ENCODE measurements around the gene TBC1D4. TPM values are rescaled to one million over a fixed set of nuclear protein-coding genes. Genes with fewer than 3 reads are reported as not detected.
A peak's percentile ranks its signal among the peaks of the same experiment; 100 is the strongest.

Gene TBC1D4
- total RNA-seq, 1 donor from 2014 or later, result 19.8 TPM

GRCh38 chr13:75454497-75454896, 27.5 kb downstream of the TBC1D4 start:
- H3K27me3 ChIP-seq (ENCODE audit: control insufficient read depth in 3 of 3, insufficient read depth in 3 of 3, low read length in 3 of 3), result no peaks in the 10 kb centered on the region
- H3K27ac ChIP-seq (ENCODE audit: low read depth, low read length), result no peak overlapping the region
- H3K9ac ChIP-seq (ENCODE audit: low read depth in 1 of 3, low read length in 3 of 3), result no peak overlapping the region
- H3K4me1 ChIP-seq (ENCODE audit: control insufficient read depth in 3 of 3, insufficient read depth in 3 of 3, low read length in 3 of 3), result peaks cover 22 to 36% (median 32%) of the 10 kb centered on the region in 3 donors
- H3K36me3 ChIP-seq (ENCODE audit: control insufficient read depth in 3 of 3, insufficient read depth in 3 of 3, low read length in 3 of 3), result no peaks in the 10 kb centered on the region
- H3K9me3 ChIP-seq (ENCODE audit: control insufficient read depth in 3 of 3, low read length in 3 of 3), result no peaks in the 10 kb centered on the region
- H3K4me3 ChIP-seq (ENCODE audit: low read length in 3 of 3), result no peak overlapping the region

GRCh38 chr13:75452564-75452963, 29.4 kb downstream of the TBC1D4 start:
- no peaks in the 10 kb centered on the region for H3K36me3 ChIP-seq (ENCODE audit: control insufficient read depth in 3 of 3, insufficient read depth in 3 of 3, low read length in 3 of 3)
- peak overlapping the region in 2 of 3 donors; percentile 40 to 50 for H3K9ac ChIP-seq (ENCODE audit: low read depth in 1 of 3, low read length in 3 of 3)
- no peaks in the 10 kb centered on the region for H3K27me3 ChIP-seq (ENCODE audit: control insufficient read depth in 3 of 3, insufficient read depth in 3 of 3, low read length in 3 of 3)
- H3K4me3 ChIP-seq (ENCODE audit: low read length in 3 of 3), result no peak overlapping the region
- H3K4me1 ChIP-seq (ENCODE audit: control insufficient read depth in 3 of 3, insufficient read depth in 3 of 3, low read length in 3 of 3), result peaks cover 13 to 20% (median 16%) of the 10 kb centered on the region in 3 donors
- peak overlapping the region; percentile 53 for H3K27ac ChIP-seq (ENCODE audit: low read depth, low read length)
- H3K9me3 ChIP-seq (ENCODE audit: control insufficient read depth in 3 of 3, low read length in 3 of 3), result no peaks in the 10 kb centered on the region

DNA sequence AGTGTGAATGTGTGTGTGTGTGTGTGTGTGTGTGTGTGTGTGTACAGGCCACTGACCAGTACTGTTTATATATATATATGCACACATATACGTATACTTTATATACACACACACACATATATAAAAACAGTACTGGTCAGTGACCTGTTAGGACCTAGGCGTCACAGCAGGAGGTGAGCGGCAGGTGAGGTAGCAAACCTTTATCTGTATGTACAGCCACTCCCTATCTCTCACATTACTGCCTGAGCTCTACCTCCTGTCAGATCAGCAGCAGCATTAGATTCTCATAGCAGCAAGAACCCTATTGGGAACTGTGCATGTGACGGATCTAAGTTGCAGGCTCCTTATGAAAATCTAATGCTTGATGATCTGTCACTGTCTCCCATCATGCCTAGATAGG, 34.5 kb downstream of the TBC1D4 start:
- Histone ChIP-seq H3K27ac (ENCODE audit: low read depth, low read length) (peak overlapping the region; percentile 89), H3K4me1 (ENCODE audit: control insufficient read depth in 3 of 3, insufficient read depth in 3 of 3, low read length in 3 of 3) (peaks cover 19 to 25% (median 19%) of the 10 kb centered on the region in 3 donors), H3K9ac (ENCODE audit: low read depth in 1 of 3, low read length in 3 of 3) (peak overlapping the region in 1 of 3 donors; percentile 14), H3K9me3 (ENCODE audit: control insufficient read depth in 3 of 3, low read length in 3 of 3) (no peaks in the 10 kb centered on the region), H3K27me3 (ENCODE audit: control insufficient read depth in 3 of 3, insufficient read depth in 3 of 3, low read length in 3 of 3) (no peaks in the 10 kb centered on the region), H3K36me3 (ENCODE audit: control insufficient read depth in 3 of 3, insufficient read depth in 3 of 3, low read length in 3 of 3) (no peaks in the 10 kb centered on the region), H3K4me3 (ENCODE audit: low read length in 3 of 3) (no peak overlapping the region)

DNA sequence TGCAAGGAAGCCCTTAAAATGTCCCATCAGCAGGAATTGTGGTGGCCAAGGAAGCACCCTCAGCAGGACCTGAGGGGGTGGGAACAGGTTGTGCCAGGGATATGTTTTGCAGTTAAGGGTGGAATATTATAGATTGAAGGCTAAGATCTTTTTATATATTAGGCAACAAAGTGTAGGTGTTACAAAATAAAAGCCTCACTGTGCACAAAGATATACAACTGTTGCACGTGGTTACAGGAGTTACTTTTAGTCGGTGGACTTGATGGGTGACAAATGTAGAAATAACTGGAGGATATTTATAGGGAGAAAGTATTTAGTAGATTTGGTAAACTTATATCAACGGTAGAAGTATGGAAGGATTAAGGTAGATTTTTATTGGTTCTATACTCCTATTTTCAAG, 35.1 kb downstream of the TBC1D4 start:
- Histone ChIP-seq H3K36me3 (ENCODE audit: control insufficient read depth in 3 of 3, insufficient read depth in 3 of 3, low read length in 3 of 3) (no peaks in the 10 kb centered on the region), H3K4me3 (ENCODE audit: low read length in 3 of 3) (no peak overlapping the region), H3K9ac (ENCODE audit: low read depth in 1 of 3, low read length in 3 of 3) (peak overlapping the region; percentile 41 to 67 (median 63)), H3K27me3 (ENCODE audit: control insufficient read depth in 3 of 3, insufficient read depth in 3 of 3, low read length in 3 of 3) (no peaks in the 10 kb centered on the region), H3K9me3 (ENCODE audit: control insufficient read depth in 3 of 3, low read length in 3 of 3) (no peaks in the 10 kb centered on the region), H3K4me1 (ENCODE audit: control insufficient read depth in 3 of 3, insufficient read depth in 3 of 3, low read length in 3 of 3) (peaks cover 18 to 25% (median 19%) of the 10 kb centered on the region in 3 donors), H3K27ac (ENCODE audit: low read depth, low read length) (peak overlapping the region; percentile 89)

- Histone ChIP-seq H3K4me1 (ENCODE audit: control insufficient read depth in 3 of 3, insufficient read depth in 3 of 3, low read length in 3 of 3) (peaks cover 19 to 25% (median 20%) of the 10 kb centered on the region in 3 donors), H3K36me3 (ENCODE audit: control insufficient read depth in 3 of 3, insufficient read depth in 3 of 3, low read length in 3 of 3) (no peaks in the 10 kb centered on the region), H3K27ac (ENCODE audit: low read depth, low read length) (peak overlapping the region; percentile 89), H3K9ac (ENCODE audit: low read depth in 1 of 3, low read length in 3 of 3) (peak overlapping the region; percentile 41 to 69 (median 63)), H3K4me3 (ENCODE audit: low read length in 3 of 3) (peak overlapping the region; percentile 8 to 61 (median 23)), H3K9me3 (ENCODE audit: control insufficient read depth in 3 of 3, low read length in 3 of 3) (no peaks in the 10 kb centered on the region), H3K27me3 (ENCODE audit: control insufficient read depth in 3 of 3, insufficient read depth in 3 of 3, low read length in 3 of 3) (no peaks in the 10 kb centered on the region)
These were observed 36.1 kb downstream of the TBC1D4 start for GRCh38 chr13:75445717-75446499.

- no peaks in the 10 kb centered on the region for H3K36me3 ChIP-seq (ENCODE audit: control insufficient read depth in 3 of 3, insufficient read depth in 3 of 3, low read length in 3 of 3)
- H3K4me1 ChIP-seq (ENCODE audit: control insufficient read depth in 3 of 3, insufficient read depth in 3 of 3, low read length in 3 of 3), result peaks cover 19 to 28% (median 24%) of the 10 kb centered on the region in 3 donors
- peak overlapping the region in 1 of 3 donors; percentile 62 for H3K9ac ChIP-seq (ENCODE audit: low read depth in 1 of 3, low read length in 3 of 3)
- no peak overlapping the region for H3K4me3 ChIP-seq (ENCODE audit: low read length in 3 of 3)
- no peaks in the 10 kb centered on the region for H3K9me3 ChIP-seq (ENCODE audit: control insufficient read depth in 3 of 3, low read length in 3 of 3)
- no peaks in the 10 kb centered on the region for H3K27me3 ChIP-seq (ENCODE audit: control insufficient read depth in 3 of 3, insufficient read depth in 3 of 3, low read length in 3 of 3)
- H3K27ac ChIP-seq (ENCODE audit: low read depth, low read length), result peak overlapping the region; percentile 67
These were observed 38.0 kb downstream of the TBC1D4 start for GRCh38 chr13:75444016-75444415.

- Histone ChIP-seq H3K9me3 (ENCODE audit: control insufficient read depth in 3 of 3, low read length in 3 of 3) (no peaks in the 10 kb centered on the region), H3K27me3 (ENCODE audit: control insufficient read depth in 3 of 3, insufficient read depth in 3 of 3, low read length in 3 of 3) (no peaks in the 10 kb centered on the region), H3K4me3 (ENCODE audit: low read length in 3 of 3) (peak overlapping the region in 1 of 3 donors; percentile 11), H3K4me1 (ENCODE audit: control insufficient read depth in 3 of 3, insufficient read depth in 3 of 3, low read length in 3 of 3) (peaks cover 22 to 28% (median 25%) of the 10 kb centered on the region in 3 donors), H3K9ac (ENCODE audit: low read depth in 1 of 3, low read length in 3 of 3) (peak overlapping the region; percentile 17 to 62 (median 34)), H3K36me3 (ENCODE audit: control insufficient read depth in 3 of 3, insufficient read depth in 3 of 3, low read length in 3 of 3) (no peaks in the 10 kb centered on the region), H3K27ac (ENCODE audit: low read depth, low read length) (peak overlapping the region; percentile 67)
These were observed 38.5 kb downstream of the TBC1D4 start for GRCh38 chr13:75443356-75443958.

- Histone ChIP-seq H3K9ac (ENCODE audit: low read depth in 1 of 3, low read length in 3 of 3) (peak overlapping the region; percentile 17 to 34 (median 28)), H3K4me1 (ENCODE audit: control insufficient read depth in 3 of 3, insufficient read depth in 3 of 3, low read length in 3 of 3) (peaks cover 25 to 32% (median 28%) of the 10 kb centered on the region in 3 donors), H3K4me3 (ENCODE audit: low read length in 3 of 3) (no peak overlapping the region), H3K27ac (ENCODE audit: low read depth, low read length) (peak overlapping the region; percentile 67), H3K27me3 (ENCODE audit: control insufficient read depth in 3 of 3, insufficient read depth in 3 of 3, low read length in 3 of 3) (no peaks in the 10 kb centered on the region), H3K36me3 (ENCODE audit: control insufficient read depth in 3 of 3, insufficient read depth in 3 of 3, low read length in 3 of 3) (no peaks in the 10 kb centered on the region), H3K9me3 (ENCODE audit: control insufficient read depth in 3 of 3, low read length in 3 of 3) (no peaks in the 10 kb centered on the region)
These were observed 39.2 kb downstream of the TBC1D4 start for GRCh38 chr13:75442736-75443234.

DNA sequence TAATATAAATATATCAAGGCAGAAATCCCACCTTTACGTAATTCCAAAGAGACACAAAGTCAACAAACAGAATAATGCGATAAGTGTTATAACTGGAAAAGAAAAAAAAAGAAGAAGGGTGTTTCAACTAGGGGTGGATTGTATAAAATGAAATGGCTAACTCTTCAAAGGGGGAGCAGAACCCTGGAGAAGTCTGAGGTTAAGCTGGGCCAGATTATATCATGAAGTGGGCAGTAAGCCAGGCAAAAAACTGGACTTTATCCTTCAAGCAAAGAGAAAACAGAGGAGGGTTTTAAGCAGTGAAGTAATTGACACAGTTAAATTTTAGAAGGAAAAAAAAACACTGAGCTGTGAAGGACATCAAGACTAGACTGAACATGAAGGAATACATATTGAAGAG, 41.9 kb downstream of the TBC1D4 start:
- Histone ChIP-seq H3K9me3 (ENCODE audit: control insufficient read depth in 3 of 3, low read length in 3 of 3) (no peaks in the 10 kb centered on the region), H3K27me3 (ENCODE audit: control insufficient read depth in 3 of 3, insufficient read depth in 3 of 3, low read length in 3 of 3) (no peaks in the 10 kb centered on the region), H3K36me3 (ENCODE audit: control insufficient read depth in 3 of 3, insufficient read depth in 3 of 3, low read length in 3 of 3) (no peaks in the 10 kb centered on the region), H3K27ac (ENCODE audit: low read depth, low read length) (no peak overlapping the region), H3K4me1 (ENCODE audit: control insufficient read depth in 3 of 3, insufficient read depth in 3 of 3, low read length in 3 of 3) (peaks cover 15 to 21% (median 20%) of the 10 kb centered on the region in 3 donors), H3K9ac (ENCODE audit: low read depth in 1 of 3, low read length in 3 of 3) (no peak overlapping the region), H3K4me3 (ENCODE audit: low read length in 3 of 3) (no peak overlapping the region)

Measured in skeletal muscle tissue (tissue), 4 donors.